Endodermal cell (in vitro differentiated cells): ENCODE results near the gene PELI2. TPM values are rescaled to one million over a fixed set of nuclear protein-coding genes. Genes with fewer than 3 reads are reported as not detected.

ENCODE experiments used
- DNase-seq: peaks from one replicate; pipeline ENCODE4 v3.0.0-alpha.2; 2017
- H3K27ac ChIP-seq: 2 replicates; pipeline ENCODE4 v1.5.1; 2013; ENCODE audit warnings: mild to moderate bottlenecking, low read depth, low read length, moderate library complexity
- H3K27me3 ChIP-seq: 2 replicates; pipeline ENCODE4 v1.6.1; 2013; ENCODE audit warnings: mild to moderate bottlenecking, low read length, moderate library complexity; ENCODE audit not compliant: insufficient read depth, control insufficient read depth, poor library complexity, severe bottlenecking
- H3K36me3 ChIP-seq: 2 replicates; pipeline ENCODE4 v1.7.0; 2013; ENCODE audit warnings: mild to moderate bottlenecking, low read length, moderate library complexity; ENCODE audit not compliant: control insufficient read depth, insufficient read depth
- H3K4me1 ChIP-seq: one replicate; pipeline ENCODE4 v1.7.0; 2013; ENCODE audit warnings: low read length; ENCODE audit not compliant: control insufficient read depth, insufficient read depth
- H3K4me3 ChIP-seq: 2 replicates; pipeline ENCODE4 v1.5.1; 2013; ENCODE audit warnings: mild to moderate bottlenecking, low read length, moderate library complexity
- H3K9ac ChIP-seq: 2 replicates; pipeline ENCODE4 v1.6.1; 2013; ENCODE audit warnings: mild to moderate bottlenecking, low read length, moderate library complexity; ENCODE audit not compliant: poor library complexity, severe bottlenecking; ENCODE audit errors: extremely low read depth
- H3K9me3 ChIP-seq: 2 replicates; pipeline ENCODE4 v1.6.1; 2013; ENCODE audit warnings: mild to moderate bottlenecking, low read length, moderate library complexity; ENCODE audit not compliant: control insufficient read depth
- H3K27ac Mint-ChIP-seq: 2 replicates; pipeline ENCODE4 v1.8.0; 2020; ENCODE audit warnings: mixed read lengths
- H3K27me3 Mint-ChIP-seq: 2 replicates; pipeline ENCODE4 v1.8.0; 2021; ENCODE audit warnings: mild to moderate bottlenecking, mixed read lengths; ENCODE audit not compliant: insufficient read depth
- H3K36me3 Mint-ChIP-seq: 2 replicates; pipeline ENCODE4 v1.8.0; 2020; ENCODE audit warnings: low read depth, mixed read lengths
- H3K4me1 Mint-ChIP-seq: 2 replicates; pipeline ENCODE4 v1.8.0; 2020; ENCODE audit warnings: mixed read lengths
- H3K4me3 Mint-ChIP-seq: 2 replicates; pipeline ENCODE4 v1.8.0; 2020; ENCODE audit warnings: mild to moderate bottlenecking, moderate library complexity, mixed read lengths
- H3K9me3 Mint-ChIP-seq: 2 replicates; pipeline ENCODE4 v1.8.0; 2020; ENCODE audit warnings: mild to moderate bottlenecking, mixed read lengths
- CTCF ChIP-seq: fragments of 200-600 bp; sonication (generic); conservative IDR thresholded peaks from 2 replicates; pipeline ENCODE4 v1.5.0; 2021; ENCODE audit warnings: antibody characterized with exemption, mild to moderate bottlenecking
- WGBS, 2 experiments: methylation state at CpG; one replicate each; pipeline versions ENCODE4 v1.1.5 to v1.1.7; 2013; ENCODE audit warnings: missing lambda C conversion rate in 2 of 2, mixed read lengths in 1 of 2; ENCODE audit not compliant: insufficient coverage in 1 of 2, insufficient read length in 1 of 2; 5-methylcytosine and 5-hydroxymethylcytosine counted together
- total RNA-seq, 2 donors: library from RNA; stranded (reverse); fragmentation: NEBNext Ultra II Directional in 1 of 2; extraction: Animal tissue kit (Norgen Biotek cat#: 25700) in 1 of 2; gene quantifications; 2 replicates in 1 of 2; 3 replicates in 1 of 2; pipeline ENCODE4 v1.2.1, GENCODE V29; 2021

Gene PELI2
- total RNA-seq, 2 donors from 2014 or later, result 5.9 to 8.1 TPM

- Mint-ChIP-seq H3K9me3 (no peaks in the 10 kb centered on the region), H3K27me3 (no peaks in the 10 kb centered on the region), H3K27ac (no peak overlapping the region), H3K4me3 (no peak overlapping the region), H3K4me1 (peaks cover 19% of the 10 kb centered on the region), H3K36me3 (no peaks in the 10 kb centered on the region)
- no peak overlapping the region for H3K4me3 ChIP-seq
- no peak for TF ChIP-seq CTCF
- 88 to 90% methylated on average over 4 to 6 of the region's 6 CpGs for WGBS, 2 experiments
- no peaks in the 10 kb centered on the region for H3K27me3 ChIP-seq
- no peaks in the 10 kb centered on the region for H3K36me3 ChIP-seq
- H3K9me3 ChIP-seq, result no peaks in the 10 kb centered on the region
- DNase-seq, result no peak
- no peaks in the 10 kb centered on the region for H3K4me1 ChIP-seq
- no peak overlapping the region for H3K27ac ChIP-seq
- no peak overlapping the region for H3K9ac ChIP-seq
Observed at GRCh38 chr14:56149995-56150394, 31.8 kb downstream of the PELI2 start.

- H3K9me3 Mint-ChIP-seq, result no peaks in the 10 kb centered on the region
- no peak overlapping the region for H3K4me3 Mint-ChIP-seq
- no peaks in the 10 kb centered on the region for H3K9me3 ChIP-seq
- no peaks in the 10 kb centered on the region for H3K4me1 ChIP-seq
- H3K36me3 Mint-ChIP-seq, result no peaks in the 10 kb centered on the region
- no peaks in the 10 kb centered on the region for H3K27me3 ChIP-seq
- DNase-seq, result no peak
- no peak overlapping the region for H3K27ac ChIP-seq
- H3K4me3 ChIP-seq, result no peak overlapping the region
- no peak overlapping the region for H3K9ac ChIP-seq
- peaks cover 15% of the 10 kb centered on the region for H3K4me1 Mint-ChIP-seq
- peak; percentile 64 for TF ChIP-seq CTCF
- WGBS, 2 experiments, result 77 to 90% methylated on average over 5 to 6 of the region's 6 CpGs
- H3K27me3 Mint-ChIP-seq, result no peaks in the 10 kb centered on the region
- H3K27ac Mint-ChIP-seq, result no peak overlapping the region
- no peaks in the 10 kb centered on the region for H3K36me3 ChIP-seq
Observed at GRCh38 chr14:56150645-56151345, 32.6 kb downstream of the PELI2 start.

GRCh38 chr14:56152221-56152620 lies 34.0 kb downstream of the PELI2 start:
- no peaks in the 10 kb centered on the region for H3K36me3 Mint-ChIP-seq
- 100% methylated on average over 1 of the region's 1 CpG for WGBS, 2 experiments
- DNase-seq, result no peak
- no peak overlapping the region for H3K4me3 Mint-ChIP-seq
- no peaks in the 10 kb centered on the region for H3K36me3 ChIP-seq
- no peak overlapping the region for H3K27ac Mint-ChIP-seq
- H3K27ac ChIP-seq, result no peak overlapping the region
- no peaks in the 10 kb centered on the region for H3K27me3 Mint-ChIP-seq
- no peaks in the 10 kb centered on the region for H3K27me3 ChIP-seq
- no peaks in the 10 kb centered on the region for H3K9me3 ChIP-seq
- no peaks in the 10 kb centered on the region for H3K4me1 ChIP-seq
- H3K4me3 ChIP-seq, result no peak overlapping the region
- no peak for TF ChIP-seq CTCF
- H3K9ac ChIP-seq, result no peak overlapping the region
- no peaks in the 10 kb centered on the region for H3K9me3 Mint-ChIP-seq
- peaks cover 15% of the 10 kb centered on the region for H3K4me1 Mint-ChIP-seq
